Endothelial cell of umbilical vein (primary cell): ENCODE measurements around the gene ATN1. TPM values are rescaled to one million over a fixed set of nuclear protein-coding genes. Genes with fewer than 3 reads are reported as not detected.

Source experiments
- BruUV-seq: library from RNA; stranded (reverse); fragments of 400-500 nt; replicated peaks from 2 replicates; lab custom pipeline; 2021; lab: Mats Ljungman, UMichigan
- CTCF ChIA-PET: fragments of 300-600, 350-600 bp; sonication (Branson Sonifier 250); formaldehyde crosslinking; loops from one replicate; lab custom pipeline; 2021; ENCODE audit warnings: antibody characterized with exemption, inconsistent platforms; lab: Charles Lee
- POLR2A ChIA-PET: fragments of 300-600, 350-600 bp; sonication (Branson Sonifier 250); formaldehyde crosslinking; loops from one replicate; lab custom pipeline; 2021; ENCODE audit warnings: antibody characterized with exemption, inconsistent platforms; lab: Charles Lee
- DNase-seq: peaks from one replicate; pipeline ENCODE4 v3.0.0-alpha.2; 2011; ENCODE audit warnings: low read depth, low spot score
- FAIRE-seq: peaks from 2 replicates; lab custom pipeline; 2011; peaks lifted over from hg19 to GRCh38; lab: Jason Lieb, UNC
- H2AFZ ChIP-seq: 2 replicates; pipeline ENCODE4 v1.6.0; 2012; ENCODE audit warnings: low read depth, low read length, control low read depth, inconsistent platforms
- H3K27ac ChIP-seq: 2 replicates; pipeline ENCODE4 v1.5.1; 2011; ENCODE audit warnings: low read depth, mild to moderate bottlenecking, control low read depth, low read length, moderate library complexity; ENCODE audit not compliant: insufficient read depth
- H3K27me3 ChIP-seq, 2 experiments: 2 replicates each; pipeline versions ENCODE4 v1.6.0 to v1.6.1; 2011; ENCODE audit warnings: low read length in 2 of 2, mixed read lengths in 1 of 2; ENCODE audit not compliant: control insufficient read depth in 2 of 2, insufficient read depth in 2 of 2
- H3K36me3 ChIP-seq, 2 experiments: 2 replicates in 1 of 2; 3 replicates in 1 of 2; pipeline ENCODE4 v1.5.1; 2011; ENCODE audit warnings: low read length in 2 of 2, mild to moderate bottlenecking in 1 of 2, moderate library complexity in 1 of 2; ENCODE audit not compliant: control insufficient read depth in 2 of 2, insufficient read depth in 2 of 2; ENCODE audit errors: extremely low read depth in 1 of 2
- H3K4me1 ChIP-seq: 3 replicates; pipeline ENCODE4 v1.5.1; 2011; ENCODE audit warnings: mild to moderate bottlenecking, low read length; ENCODE audit not compliant: control insufficient read depth, insufficient read depth; ENCODE audit errors: extremely low read depth
- H3K4me2 ChIP-seq: 2 replicates; pipeline ENCODE4 v1.6.1; 2011; ENCODE audit warnings: low read length, control low read depth, mixed read lengths; ENCODE audit not compliant: insufficient read depth
- H3K4me3 ChIP-seq, 3 experiments: fragments of 200-600 bp in 1 of 3; sonication (generic), shearing (Covaris generic) in 1 of 3; replicated peaks in 1 of 3; 2 replicates each; pipeline ENCODE4 v1.5.1; 2011 to 2016; ENCODE audit warnings: control low read depth in 3 of 3, low read length in 3 of 3, mild to moderate bottlenecking in 2 of 3, inconsistent platforms in 1 of 3, low read depth in 1 of 3, moderate library complexity in 1 of 3; ENCODE audit not compliant: insufficient read depth in 1 of 3
- H3K79me2 ChIP-seq: 2 replicates; pipeline ENCODE4 v1.6.0; 2012; ENCODE audit warnings: low read length, inconsistent platforms; ENCODE audit not compliant: control insufficient read depth, insufficient read depth
- H3K9ac ChIP-seq: replicated peaks from 2 replicates; pipeline ENCODE3; 2011; ENCODE audit warnings: low read length, control low read depth; ENCODE audit not compliant: insufficient read depth; ENCODE audit errors: extremely low read depth
- H3K9me1 ChIP-seq: replicated peaks from 3 replicates; pipeline ENCODE4 v1.6.0; 2011; ENCODE audit warnings: mild to moderate bottlenecking, low read length; ENCODE audit not compliant: control insufficient read depth, insufficient read depth; ENCODE audit errors: extremely low read depth
- H3K9me3 ChIP-seq: replicated peaks from 2 replicates; pipeline ENCODE4 v1.5.1; 2012; ENCODE audit warnings: low read length, inconsistent platforms; ENCODE audit not compliant: control insufficient read depth, insufficient read depth
- H4K20me1 ChIP-seq: replicated peaks from 2 replicates; pipeline ENCODE3; 2011; ENCODE audit warnings: mild to moderate bottlenecking, low read length; ENCODE audit not compliant: control insufficient read depth, insufficient read depth; ENCODE audit errors: extremely low read depth
- EZH2 ChIP-seq: IDR thresholded peaks from 2 replicates; pipeline ENCODE4 v1.6.1; 2012; ENCODE audit warnings: borderline replicate concordance, low read depth, mild to moderate bottlenecking, moderate library complexity, low read length, inconsistent platforms; ENCODE audit not compliant: severe bottlenecking
- POLR2A ChIP-seq: IDR thresholded peaks from 2 replicates; pipeline ENCODE4 v1.6.1; 2012; ENCODE audit warnings: low read depth, mild to moderate bottlenecking, control low read depth, low read length
- dilution Hi-C: fragments of 300-500 bp; cut with MboI; formaldehyde crosslinking; loops from one replicate; pipeline ENCODE4 v1.15.0; 2019; ENCODE audit warnings: low sequenced_read_pairs; ENCODE audit not compliant: extremely low pct_ligation_motif_present
- intact Hi-C: fragments of 100-400 bp; cut with micrococcal nuclease; formaldehyde crosslinking; loops from one replicate; pipeline ENCODE4 v1.10.0; 2022
- polyA plus RNA-seq, 4 experiments: library from polyadenylated mRNA; depleted of rRNA in 3 of 4; stranded (reverse) in 3 of 4; unstranded in 1 of 4; fragments of >200 nt; gene quantifications; 2 replicates each; pipeline versions ENCODE4 v1.2.1 to v1.2.3, GENCODE V29; 2011 to 2012; ENCODE audit warnings: missing spikeins in 1 of 4
- total RNA-seq: library from RNA; stranded (reverse); gene quantifications from 2 replicates; pipeline ENCODE4 v1.2.3, GENCODE V29; 2021
- TF ChIP-seq, protein P1 (sequence below), 2 donors: IDR thresholded peaks; 1 replicate in 1 of 2; 2 replicates in 1 of 2; pipeline ENCODE4 v1.5.1; 2011; ENCODE audit warnings: low read length in 2 of 2, mild to moderate bottlenecking in 2 of 2, moderate library complexity in 2 of 2, control low read depth in 1 of 2, inconsistent platforms in 1 of 2, low read depth in 1 of 2; ENCODE audit not compliant: insufficient read depth in 1 of 2; ENCODE audit errors: extremely low read depth in 1 of 2

Gene ATN1
- total and polyA plus RNA-seq, 2 donors (not counting 3 experiments of a cell fraction or from before 2014, with no cell fraction given) = 46.4 to 117 TPM

DNA sequence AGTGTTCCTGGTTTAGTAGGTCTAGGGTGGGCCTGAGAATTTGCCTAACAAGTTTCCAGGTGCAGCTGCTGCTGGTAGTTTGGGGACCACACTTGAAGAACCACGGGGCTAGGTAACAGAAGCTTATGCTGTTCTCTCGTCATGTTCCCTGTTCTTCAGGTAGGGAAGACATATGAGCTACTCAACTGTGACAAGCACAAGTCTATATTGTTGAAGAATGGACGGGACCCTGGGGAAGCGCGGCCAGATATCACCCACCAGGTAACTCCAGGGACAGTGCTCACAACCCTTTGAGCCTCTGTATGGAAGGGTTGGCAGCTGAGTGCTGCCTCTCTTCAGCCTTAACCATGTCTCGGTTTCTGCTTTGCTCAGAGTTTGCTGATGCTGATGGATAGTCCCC, 46.4 kb downstream of the ATN1 start:
- CTCF ChIA-PET = interaction anchor here (0.8 to 1.6 kb wide), 2 partner anchors 9 to 49 kb away, joined by 3 read pairs; no protein-coding TSS in a partner anchor
- intact Hi-C loops (loop anchor here (5.0 kb wide), 1 partner anchor 118 kb away; the partner anchor contains the start of gene C1R), dilution Hi-C loops (no loop called here)
- no peak overlapping the region for H3K4me3 ChIP-seq
- peaks cover 18 to 30% of the 10 kb centered on the region in 2 experiments for H3K36me3 ChIP-seq
- no peaks in the 10 kb centered on the region for H3K9me3 ChIP-seq
- no peak for FAIRE-seq
- no peaks in the 10 kb centered on the region for H3K9me1 ChIP-seq
- no peak overlapping the region for H2AFZ ChIP-seq
- BruUV-seq = no TSS peak
- TF ChIP-seq EZH2 = no peak
- TF ChIP-seq, protein P1, sequence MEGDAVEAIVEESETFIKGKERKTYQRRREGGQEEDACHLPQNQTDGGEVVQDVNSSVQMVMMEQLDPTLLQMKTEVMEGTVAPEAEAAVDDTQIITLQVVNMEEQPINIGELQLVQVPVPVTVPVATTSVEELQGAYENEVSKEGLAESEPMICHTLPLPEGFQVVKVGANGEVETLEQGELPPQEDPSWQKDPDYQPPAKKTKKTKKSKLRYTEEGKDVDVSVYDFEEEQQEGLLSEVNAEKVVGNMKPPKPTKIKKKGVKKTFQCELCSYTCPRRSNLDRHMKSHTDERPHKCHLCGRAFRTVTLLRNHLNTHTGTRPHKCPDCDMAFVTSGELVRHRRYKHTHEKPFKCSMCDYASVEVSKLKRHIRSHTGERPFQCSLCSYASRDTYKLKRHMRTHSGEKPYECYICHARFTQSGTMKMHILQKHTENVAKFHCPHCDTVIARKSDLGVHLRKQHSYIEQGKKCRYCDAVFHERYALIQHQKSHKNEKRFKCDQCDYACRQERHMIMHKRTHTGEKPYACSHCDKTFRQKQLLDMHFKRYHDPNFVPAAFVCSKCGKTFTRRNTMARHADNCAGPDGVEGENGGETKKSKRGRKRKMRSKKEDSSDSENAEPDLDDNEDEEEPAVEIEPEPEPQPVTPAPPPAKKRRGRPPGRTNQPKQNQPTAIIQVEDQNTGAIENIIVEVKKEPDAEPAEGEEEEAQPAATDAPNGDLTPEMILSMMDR (IDR thresholded peaks at IDR 0.05; ENCODE audit: extremely low read depth in 1 of 2, insufficient read depth in 1 of 2, low read depth in 1 of 2, low read length in 2 of 2) = no peak
- H4K20me1 ChIP-seq = no peaks in the 10 kb centered on the region
- H3K79me2 ChIP-seq = peaks cover 36% of the 10 kb centered on the region
- DNase-seq = no peak
- H3K4me2 ChIP-seq = no peak overlapping the region
- H3K4me1 ChIP-seq = peaks cover 10% of the 10 kb centered on the region
- no peak overlapping the region for H3K27ac ChIP-seq
- H3K9ac ChIP-seq = no peak overlapping the region
- no peaks in the 10 kb centered on the region for H3K27me3 ChIP-seq
- POLR2A ChIA-PET = no interaction called here

DNA sequence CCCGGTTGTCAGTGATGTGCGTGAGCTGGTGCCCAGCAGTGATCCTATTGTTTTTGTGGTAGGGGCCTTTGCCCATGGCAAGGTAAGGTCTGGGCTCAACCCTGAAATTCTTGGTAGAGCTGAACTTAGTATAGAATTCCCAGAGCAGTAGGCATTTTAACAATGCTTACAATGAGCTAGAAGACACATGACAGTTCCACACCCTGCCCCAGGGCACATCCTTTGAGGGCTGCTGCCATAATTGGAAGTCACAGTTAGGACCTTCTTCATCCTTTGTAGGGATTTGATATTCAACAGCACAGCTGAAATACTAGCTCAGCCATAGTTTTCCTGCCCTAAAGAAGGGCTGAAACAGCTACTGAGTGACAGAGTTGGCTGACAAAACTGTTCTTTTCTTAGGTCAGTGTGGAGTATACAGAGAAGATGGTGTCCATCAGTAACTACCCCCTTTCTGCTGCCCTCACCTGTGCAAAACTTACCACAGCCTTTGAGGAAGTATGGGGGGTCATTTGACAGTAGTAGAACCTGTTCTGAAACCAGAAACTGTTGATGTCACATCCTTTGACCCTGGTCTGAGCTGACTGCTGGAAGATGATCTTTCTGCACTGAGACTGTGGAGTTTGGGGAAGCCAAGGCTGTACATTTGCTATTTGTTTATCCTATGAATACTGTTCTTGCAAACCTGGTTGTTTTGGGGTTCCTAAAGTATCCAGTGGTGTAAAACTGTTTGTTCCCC, 47.7 kb downstream of the ATN1 start:
- Histone ChIP-seq H3K36me3 (peaks cover 20 to 30% of the 10 kb centered on the region in 2 experiments), H3K9me1 (no peaks in the 10 kb centered on the region), H2AFZ (no peak overlapping the region), H3K4me1 (peaks cover 5% of the 10 kb centered on the region), H3K27me3 (no peaks in the 10 kb centered on the region), H3K4me2 (no peak overlapping the region), H3K4me3 (no peak overlapping the region), H3K9me3 (no peaks in the 10 kb centered on the region), H3K9ac (no peak overlapping the region), H4K20me1 (no peaks in the 10 kb centered on the region), H3K79me2 (peaks cover 24% of the 10 kb centered on the region), H3K27ac (no peak overlapping the region)
- intact Hi-C loops = no loop called here
- ChIA-PET CTCF (interaction anchor here (1.6 kb wide), 1 partner anchor 50 kb away, joined by 3 read pairs; no protein-coding TSS in a partner anchor), POLR2A (interaction anchor here (0.6 kb wide), 1 partner anchor 814 kb away, joined by 4 read pairs; no protein-coding TSS in a partner anchor)
- dilution Hi-C loops = no loop called here
- BruUV-seq = no TSS peak
- TF ChIP-seq EZH2 (no peak), POLR2A (peak; percentile 4)
- no peak for DNase-seq
- FAIRE-seq = no peak
